ENCODE data around the gene OPN1MW3.
"Not testable (repeated sequence)": the region's sequence is repeated elsewhere in the genome, so short reads cannot be mapped to it uniquely, and the experiment has no call there.

OPN1MW3 gene

GRCh38 chrX:154257282-154257681, at the start of gene OPN1MW3:
TSS of gene OPN1MW3 (plus strand) at chrX:154257582. CDS start at chrX:154257620, 38 bp downstream.
- not testable (repeated sequence) for DNase-seq (ENCODE audit: low spot score)

GRCh38 chrX:154209670-154210418, 47.5 kb upstream of the OPN1MW3 start:
- not testable (repeated sequence) for DNase-seq (ENCODE audit: low spot score)

GRCh38 chrX:154211057-154211456, 46.3 kb upstream of the OPN1MW3 start:
- DNase-seq (ENCODE audit: low spot score), result not testable (repeated sequence)

- not testable (repeated sequence) for DNase-seq (ENCODE audit: low spot score)
Observed at GRCh38 chrX:154211499-154211898, 45.9 kb upstream of the OPN1MW3 start.

- not testable (repeated sequence) for DNase-seq (ENCODE audit: low spot score)
Observed at GRCh38 chrX:154219456-154219855, 37.9 kb upstream of the OPN1MW3 start, which contains the start of gene OPN1MW2. TSS of gene OPN1MW2 (plus strand) at chrX:154219756. CDS start at chrX:154219816, 60 bp downstream.

- not testable (repeated sequence) for DNase-seq (ENCODE audit: low spot score)
Observed at GRCh38 chrX:154225292-154225691, 32.1 kb upstream of the OPN1MW3 start.

GRCh38 chrX:154226706-154227105, 30.7 kb upstream of the OPN1MW3 start:
- DNase-seq (ENCODE audit: low spot score), result not testable (repeated sequence)

GRCh38 chrX:154231443-154231842, 25.9 kb upstream of the OPN1MW3 start:
- not testable (repeated sequence) for DNase-seq (ENCODE audit: low spot score)

- DNase-seq (ENCODE audit: low spot score), result not testable (repeated sequence)
Observed at GRCh38 chrX:154233620-154234019, 23.8 kb upstream of the OPN1MW3 start.

- not testable (repeated sequence) for DNase-seq (ENCODE audit: low spot score)
Observed at GRCh38 chrX:154238939-154239559, 18.3 kb upstream of the OPN1MW3 start.

GRCh38 chrX:154239982-154240503, 17.3 kb upstream of the OPN1MW3 start:
- not testable (repeated sequence) for DNase-seq (ENCODE audit: low spot score)

- not testable (repeated sequence) for DNase-seq (ENCODE audit: low spot score)
Observed at GRCh38 chrX:154247377-154248045, 9.9 kb upstream of the OPN1MW3 start.

- not testable (repeated sequence) for DNase-seq (ENCODE audit: low spot score)
Observed at GRCh38 chrX:154248076-154248475, 9.3 kb upstream of the OPN1MW3 start.

- not testable (repeated sequence) for DNase-seq (ENCODE audit: low spot score)
Observed at GRCh38 chrX:154258711-154259110, 1.3 kb downstream of the OPN1MW3 start.

- not testable (repeated sequence) for DNase-seq (ENCODE audit: low spot score)
Observed at GRCh38 chrX:154263072-154263471, 5.7 kb downstream of the OPN1MW3 start.

GRCh38 chrX:154269245-154269644, 11.9 kb downstream of the OPN1MW3 start:
- not testable (repeated sequence) for DNase-seq (ENCODE audit: low spot score)

- not testable (repeated sequence) for DNase-seq (ENCODE audit: low spot score)
Observed at GRCh38 chrX:154284489-154285338, 27.3 kb downstream of the OPN1MW3 start.

GRCh38 chrX:154286406-154286805, 29.0 kb downstream of the OPN1MW3 start:
- DNase-seq (ENCODE audit: low spot score), result not testable (repeated sequence)

- DNase-seq (ENCODE audit: low spot score), result no peak
Observed at GRCh38 chrX:154294791-154295574, 37.6 kb downstream of the OPN1MW3 start, which contains the start of gene TEX28. TSS of gene TEX28 (minus strand) at chrX:154295124. CDS start at chrX:154292117, 3,007 bp downstream.

- no peak for DNase-seq (ENCODE audit: low spot score)
Observed at GRCh38 chrX:154295664-154296310, 38.4 kb downstream of the OPN1MW3 start, which contains the start of gene TKTL1. TSS of gene TKTL1 (plus strand) at chrX:154295795. CDS start at chrX:154295860, 65 bp downstream.

Data from germinal center (tissue), 1 donor.